Neural cell (in vitro differentiated cells): ENCODE results near the gene RNPEPL1. TPM values are rescaled to one million over a fixed set of nuclear protein-coding genes. Genes with fewer than 3 reads are reported as not detected.

Experiments used
- H2AFZ ChIP-seq: fragments of 200-600, 300-800 bp; sonication (generic), shearing (Covaris generic); 2 replicates; pipeline ENCODE4 v1.6.0; 2014; ENCODE audit warnings: low read depth, mild to moderate bottlenecking, antibody characterized with exemption, low read length, moderate library complexity
- H3F3A ChIP-seq: fragments of 200-600 bp; shearing (Covaris generic); 2 replicates; pipeline ENCODE4 v1.6.1; 2016; ENCODE audit warnings: mild to moderate bottlenecking, moderate library complexity, mixed read lengths, antibody characterized with exemption, low read length; ENCODE audit not compliant: insufficient read depth, poor library complexity, severe bottlenecking
- H3K27ac ChIP-seq: fragments of 200-600, 300-800 bp; sonication (generic), shearing (Covaris generic); 2 replicates; pipeline ENCODE4 v1.5.1; 2014; ENCODE audit warnings: mild to moderate bottlenecking, low read length, moderate library complexity
- H3K27me3 ChIP-seq: fragments of 300-800, 200-600 bp; sonication (generic), shearing (Covaris generic); 2 replicates; pipeline ENCODE4 v1.6.0; 2014; ENCODE audit warnings: mild to moderate bottlenecking, low read depth, low read length, moderate library complexity; ENCODE audit not compliant: insufficient read depth
- H3K36me3 ChIP-seq: fragments of 300-800, 200-600 bp; sonication (generic), shearing (Covaris generic); 2 replicates; pipeline ENCODE4 v1.5.1; 2014; ENCODE audit warnings: mild to moderate bottlenecking, antibody characterized with exemption, low read length, moderate library complexity; ENCODE audit not compliant: insufficient read depth
- H3K4me2 ChIP-seq: fragments of 300-800, 200-600 bp; sonication (generic), shearing (Covaris generic); 2 replicates; pipeline ENCODE4 v1.6.0; 2014; ENCODE audit warnings: mild to moderate bottlenecking, low read length
- H3K4me3 ChIP-seq: fragments of 300-800, 200-600 bp; sonication (generic), shearing (Covaris generic); 2 replicates; pipeline ENCODE4 v1.5.1; 2014; ENCODE audit warnings: mild to moderate bottlenecking, low read length, moderate library complexity
- H3K79me2 ChIP-seq: fragments of 200-600 bp; shearing (Covaris generic); replicated peaks from 2 replicates; pipeline ENCODE4 v1.6.0; 2014; ENCODE audit warnings: mild to moderate bottlenecking, low read length, moderate library complexity; ENCODE audit not compliant: insufficient read depth
- H3K9ac ChIP-seq: fragments of 300-800, 200-600 bp; sonication (generic), shearing (Covaris generic); 2 replicates; pipeline ENCODE4 v1.6.1; 2016; ENCODE audit warnings: mild to moderate bottlenecking, low read length, mixed read lengths
- H3K9me2 ChIP-seq: fragments of 200-600 bp; shearing (Covaris generic); 2 replicates; pipeline ENCODE4 v1.6.1; 2016; ENCODE audit warnings: mild to moderate bottlenecking, low read length, mixed read lengths; ENCODE audit not compliant: insufficient read depth
- H3K9me3 ChIP-seq: fragments of 200-600, 300-800 bp; sonication (generic), shearing (Covaris generic); 2 replicates; pipeline ENCODE4 v1.6.1; 2016; ENCODE audit warnings: mild to moderate bottlenecking, mixed run types, low read length, moderate library complexity, mixed read lengths
- H4K20me1 ChIP-seq: fragments of 200-600 bp; shearing (Covaris generic); 2 replicates; pipeline ENCODE4 v1.6.1; 2016; ENCODE audit warnings: mild to moderate bottlenecking, mixed run types; ENCODE audit not compliant: insufficient read depth
- EP300 ChIP-seq: fragments of 450-650 bp; conservative IDR thresholded peaks from 2 replicates; pipeline ENCODE4 v1.6.1; 2014; ENCODE audit warnings: antibody characterized with exemption, mild to moderate bottlenecking, moderate library complexity; ENCODE audit not compliant: poor library complexity, severe bottlenecking
- EZH2 ChIP-seq: fragments of 200-600, 300-800 bp; shearing (Covaris generic), sonication (generic); IDR thresholded peaks from 2 replicates; pipeline ENCODE4 v1.6.1; 2014; ENCODE audit warnings: antibody characterized with exemption, low read length, borderline replicate concordance, mild to moderate bottlenecking; ENCODE audit not compliant: insufficient read depth, poor library complexity, severe bottlenecking
- MXI1 ChIP-seq: fragments of 450-650 bp; conservative IDR thresholded peaks from 2 replicates; pipeline ENCODE4 v1.6.1; 2014; ENCODE audit warnings: antibody characterized with exemption, mild to moderate bottlenecking; ENCODE audit not compliant: poor library complexity, severe bottlenecking
- POLR2AphosphoS5 ChIP-seq: IDR thresholded peaks from 2 replicates; pipeline ENCODE4 v1.6.1; 2012
- RAD21 ChIP-seq: fragments of 450-650 bp; conservative IDR thresholded peaks from 2 replicates; pipeline ENCODE4 v1.6.1; 2014; ENCODE audit warnings: antibody characterized with exemption, mild to moderate bottlenecking, moderate library complexity
- SMC3 ChIP-seq: fragments of 450-650 bp; conservative IDR thresholded peaks from 2 replicates; pipeline ENCODE4 v1.6.1; 2014; ENCODE audit warnings: antibody characterized with exemption, mild to moderate bottlenecking, moderate library complexity; ENCODE audit not compliant: poor library complexity
- TAF1 ChIP-seq: IDR thresholded peaks from 2 replicates; pipeline ENCODE4 v1.6.1; 2012; ENCODE audit warnings: low read depth
- polyA plus RNA-seq: library from polyadenylated mRNA; depleted of rRNA; stranded (reverse); fragments of >200 nt; gene quantifications from 2 replicates; pipeline ENCODE4 v1.2.3, GENCODE V29; 2014
- TF ChIP-seq, protein P1 (sequence below): fragments of 450-650 bp; IDR thresholded peaks from 2 replicates; pipeline ENCODE4 v1.5.1; 2014; ENCODE audit warnings: antibody characterized with exemption, mild to moderate bottlenecking, moderate library complexity; ENCODE audit not compliant: poor library complexity, severe bottlenecking
- TF ChIP-seq, protein P2 (sequence below): IDR thresholded peaks from 2 replicates; pipeline ENCODE4 v1.6.1; 2012; ENCODE audit warnings: borderline replicate concordance

The RNPEPL1 gene
- polyA plus RNA-seq, 1 donor from 2014 or later: 16.1 TPM

DNA sequence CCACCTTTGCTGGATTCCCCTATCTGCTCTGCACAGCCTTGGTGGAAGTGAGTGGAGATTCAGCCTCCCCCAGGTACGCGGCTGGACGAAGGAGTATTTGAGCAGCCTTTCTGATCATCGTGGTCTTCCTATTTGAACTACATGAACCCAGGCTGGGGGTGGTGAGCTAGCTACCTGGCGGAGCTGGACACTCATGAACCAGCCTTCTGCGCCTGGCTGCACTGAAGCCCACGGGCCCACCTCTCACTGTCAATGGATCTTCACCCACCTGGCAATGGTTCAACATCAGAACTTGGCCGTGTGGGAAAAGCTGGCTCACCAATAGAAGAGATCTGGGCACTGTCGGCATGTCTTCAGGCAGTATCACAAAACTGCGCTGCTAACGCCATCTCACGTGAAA lies 45.9 kb upstream of the RNPEPL1 start:
- H3K36me3 ChIP-seq: peaks cover 4% of the 10 kb centered on the region
- H3K79me2 ChIP-seq: no peaks in the 10 kb centered on the region
- H3K9ac ChIP-seq: no peak overlapping the region
- peaks cover 14% of the 10 kb centered on the region for H3K9me3 ChIP-seq
- H4K20me1 ChIP-seq: no peaks in the 10 kb centered on the region
- H2AFZ ChIP-seq: no peak overlapping the region
- H3K4me2 ChIP-seq: no peak overlapping the region
- TF ChIP-seq SMC3 (no peak), RAD21 (no peak), EZH2 (no peak), MXI1 (no peak), EP300 (no peak), POLR2AphosphoS5 (no peak), TAF1 (no peak)
- TF ChIP-seq, protein P1, sequence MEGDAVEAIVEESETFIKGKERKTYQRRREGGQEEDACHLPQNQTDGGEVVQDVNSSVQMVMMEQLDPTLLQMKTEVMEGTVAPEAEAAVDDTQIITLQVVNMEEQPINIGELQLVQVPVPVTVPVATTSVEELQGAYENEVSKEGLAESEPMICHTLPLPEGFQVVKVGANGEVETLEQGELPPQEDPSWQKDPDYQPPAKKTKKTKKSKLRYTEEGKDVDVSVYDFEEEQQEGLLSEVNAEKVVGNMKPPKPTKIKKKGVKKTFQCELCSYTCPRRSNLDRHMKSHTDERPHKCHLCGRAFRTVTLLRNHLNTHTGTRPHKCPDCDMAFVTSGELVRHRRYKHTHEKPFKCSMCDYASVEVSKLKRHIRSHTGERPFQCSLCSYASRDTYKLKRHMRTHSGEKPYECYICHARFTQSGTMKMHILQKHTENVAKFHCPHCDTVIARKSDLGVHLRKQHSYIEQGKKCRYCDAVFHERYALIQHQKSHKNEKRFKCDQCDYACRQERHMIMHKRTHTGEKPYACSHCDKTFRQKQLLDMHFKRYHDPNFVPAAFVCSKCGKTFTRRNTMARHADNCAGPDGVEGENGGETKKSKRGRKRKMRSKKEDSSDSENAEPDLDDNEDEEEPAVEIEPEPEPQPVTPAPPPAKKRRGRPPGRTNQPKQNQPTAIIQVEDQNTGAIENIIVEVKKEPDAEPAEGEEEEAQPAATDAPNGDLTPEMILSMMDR: no peak
- TF ChIP-seq, protein P2, sequence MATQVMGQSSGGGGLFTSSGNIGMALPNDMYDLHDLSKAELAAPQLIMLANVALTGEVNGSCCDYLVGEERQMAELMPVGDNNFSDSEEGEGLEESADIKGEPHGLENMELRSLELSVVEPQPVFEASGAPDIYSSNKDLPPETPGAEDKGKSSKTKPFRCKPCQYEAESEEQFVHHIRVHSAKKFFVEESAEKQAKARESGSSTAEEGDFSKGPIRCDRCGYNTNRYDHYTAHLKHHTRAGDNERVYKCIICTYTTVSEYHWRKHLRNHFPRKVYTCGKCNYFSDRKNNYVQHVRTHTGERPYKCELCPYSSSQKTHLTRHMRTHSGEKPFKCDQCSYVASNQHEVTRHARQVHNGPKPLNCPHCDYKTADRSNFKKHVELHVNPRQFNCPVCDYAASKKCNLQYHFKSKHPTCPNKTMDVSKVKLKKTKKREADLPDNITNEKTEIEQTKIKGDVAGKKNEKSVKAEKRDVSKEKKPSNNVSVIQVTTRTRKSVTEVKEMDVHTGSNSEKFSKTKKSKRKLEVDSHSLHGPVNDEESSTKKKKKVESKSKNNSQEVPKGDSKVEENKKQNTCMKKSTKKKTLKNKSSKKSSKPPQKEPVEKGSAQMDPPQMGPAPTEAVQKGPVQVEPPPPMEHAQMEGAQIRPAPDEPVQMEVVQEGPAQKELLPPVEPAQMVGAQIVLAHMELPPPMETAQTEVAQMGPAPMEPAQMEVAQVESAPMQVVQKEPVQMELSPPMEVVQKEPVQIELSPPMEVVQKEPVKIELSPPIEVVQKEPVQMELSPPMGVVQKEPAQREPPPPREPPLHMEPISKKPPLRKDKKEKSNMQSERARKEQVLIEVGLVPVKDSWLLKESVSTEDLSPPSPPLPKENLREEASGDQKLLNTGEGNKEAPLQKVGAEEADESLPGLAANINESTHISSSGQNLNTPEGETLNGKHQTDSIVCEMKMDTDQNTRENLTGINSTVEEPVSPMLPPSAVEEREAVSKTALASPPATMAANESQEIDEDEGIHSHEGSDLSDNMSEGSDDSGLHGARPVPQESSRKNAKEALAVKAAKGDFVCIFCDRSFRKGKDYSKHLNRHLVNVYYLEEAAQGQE: no peak
- no peak overlapping the region for H3K27ac ChIP-seq
- peaks cover 11% of the 10 kb centered on the region for H3K27me3 ChIP-seq
- no peaks in the 10 kb centered on the region for H3F3A ChIP-seq
- H3K9me2 ChIP-seq: no peaks in the 10 kb centered on the region
- no peak overlapping the region for H3K4me3 ChIP-seq

DNA sequence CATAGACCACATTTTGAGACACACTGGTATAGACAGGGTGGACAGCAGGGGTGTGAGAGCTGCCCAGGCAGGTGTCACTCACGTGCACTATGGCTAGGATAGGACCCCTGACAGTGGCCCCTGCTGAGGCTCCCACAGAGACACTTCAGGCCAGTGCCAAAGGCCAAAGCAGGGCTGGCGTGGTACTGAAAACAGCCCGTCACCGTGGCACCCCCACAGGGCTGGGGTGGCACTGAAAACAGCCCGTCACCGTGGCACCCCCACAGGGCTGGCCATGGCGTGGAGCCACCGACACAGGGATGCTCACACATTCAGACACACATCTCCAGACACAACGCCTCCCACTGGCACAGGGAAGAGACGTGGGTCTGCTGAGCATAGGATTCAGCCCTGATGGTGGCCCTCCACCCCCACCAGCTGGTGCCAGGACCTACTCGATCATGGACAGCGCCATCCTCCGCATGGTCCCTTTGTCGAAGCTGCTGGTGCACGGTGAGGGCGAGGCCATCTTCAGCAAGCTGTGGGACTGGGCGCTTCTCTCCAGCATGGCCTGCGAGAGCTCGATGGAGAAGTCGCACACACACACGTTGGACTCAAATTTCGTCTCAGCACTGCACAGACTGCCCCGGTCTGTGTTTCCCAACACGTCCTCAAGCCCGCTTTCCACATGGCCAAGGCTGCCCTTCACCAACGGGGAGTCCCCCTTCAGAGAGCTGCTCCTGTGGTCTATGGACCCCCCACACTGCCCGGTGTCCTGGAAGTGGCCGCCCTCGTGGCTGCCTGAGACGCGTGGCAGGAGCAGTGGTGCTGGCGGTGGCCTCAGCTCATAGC lies 44.6 kb upstream of the RNPEPL1 start:
- H3K4me2 ChIP-seq: no peak overlapping the region
- peaks cover 11% of the 10 kb centered on the region for H3K27me3 ChIP-seq
- H3K9me2 ChIP-seq: no peaks in the 10 kb centered on the region
- H3K9ac ChIP-seq: no peak overlapping the region
- no peaks in the 10 kb centered on the region for H3F3A ChIP-seq
- H3K9me3 ChIP-seq: peaks cover 14% of the 10 kb centered on the region
- no peaks in the 10 kb centered on the region for H4K20me1 ChIP-seq
- peaks cover 4% of the 10 kb centered on the region for H3K36me3 ChIP-seq
- TF ChIP-seq EZH2 (no peak), MXI1 (no peak), POLR2AphosphoS5 (no peak)
- TF ChIP-seq, protein P1: no peak
- no peak overlapping the region for H3K27ac ChIP-seq
- H3K79me2 ChIP-seq: no peaks in the 10 kb centered on the region
- H3K4me3 ChIP-seq: no peak overlapping the region
- H2AFZ ChIP-seq: no peak overlapping the region
